Epidermal melanocyte (primary cell): ENCODE results near the gene NUF2.
"Not testable (repeated sequence)": the region's sequence is repeated elsewhere in the genome, so short reads cannot be mapped to it uniquely, and the experiment has no call there.

Experiments
- DNase-seq: peaks from one replicate; pipeline ENCODE4 v3.0.0; 2011; ENCODE audit warnings: low spot score; ENCODE audit not compliant: insufficient read length

The NUF2 gene

GRCh38 chr1:163331116-163331515 lies 9.4 kb downstream of the NUF2 start:
- DNase-seq = no peak

DNA sequence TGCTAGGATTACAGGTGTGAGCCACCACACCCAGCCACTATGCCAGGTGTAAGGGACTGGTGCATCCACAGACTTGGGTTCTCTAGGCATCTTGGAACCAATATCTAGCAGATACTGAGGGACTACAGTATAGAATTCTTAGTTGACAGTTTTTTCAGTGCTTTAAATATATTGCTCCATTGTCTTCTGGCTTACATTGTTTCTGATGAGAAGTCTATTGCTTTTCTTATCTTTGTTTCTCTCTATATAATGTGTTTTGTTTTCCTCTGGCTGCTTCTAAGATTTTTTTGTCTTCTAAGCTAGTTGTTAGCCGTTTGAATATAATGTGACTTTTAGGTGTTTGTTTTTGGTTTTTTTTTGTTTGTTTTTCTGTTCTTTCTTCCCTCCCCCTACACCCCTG lies 13.5 kb downstream of the NUF2 start:
- no peak for DNase-seq

DNA sequence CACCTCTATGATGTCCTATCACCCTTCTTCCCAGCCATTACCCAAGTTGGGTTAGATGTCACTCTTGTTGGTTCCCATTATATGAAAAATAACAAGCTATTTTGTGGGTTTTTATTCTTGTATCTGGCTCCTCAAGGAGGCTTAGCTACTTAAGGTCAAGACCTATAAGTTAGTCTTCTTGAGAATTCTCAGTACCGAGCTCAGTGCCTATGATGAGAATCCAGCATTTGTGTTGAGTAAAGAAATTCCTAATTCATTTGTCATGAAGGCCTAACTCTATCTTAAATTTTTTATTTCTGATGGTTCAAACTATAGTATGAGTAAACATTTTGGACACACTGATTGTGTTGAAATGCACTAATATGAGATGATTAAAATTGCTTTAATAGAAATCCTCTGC lies 15.9 kb downstream of the NUF2 start:
- no peak for DNase-seq

GRCh38 chr1:163346326-163346870 lies 24.6 kb downstream of the NUF2 start:
- no peak for DNase-seq

DNA sequence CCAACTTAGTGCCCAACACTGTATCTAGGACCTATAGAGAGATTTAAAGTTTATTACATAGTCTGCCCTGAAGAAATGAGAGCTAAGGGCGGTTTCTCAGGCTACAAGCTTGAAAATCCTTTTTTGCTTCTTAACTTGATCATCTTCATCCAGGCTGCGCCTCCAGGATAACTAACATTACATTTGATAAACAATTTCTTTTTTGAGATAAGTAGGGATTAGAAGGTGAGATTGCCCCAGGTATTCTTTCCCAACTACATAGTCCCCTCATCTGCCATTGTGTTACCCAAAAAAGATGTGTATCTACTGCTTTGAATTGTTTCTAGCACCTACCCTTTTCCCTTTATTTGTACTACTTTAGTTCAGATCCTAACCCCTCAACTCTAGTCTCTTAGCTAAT lies 25.4 kb downstream of the NUF2 start:
- no peak for DNase-seq

DNA sequence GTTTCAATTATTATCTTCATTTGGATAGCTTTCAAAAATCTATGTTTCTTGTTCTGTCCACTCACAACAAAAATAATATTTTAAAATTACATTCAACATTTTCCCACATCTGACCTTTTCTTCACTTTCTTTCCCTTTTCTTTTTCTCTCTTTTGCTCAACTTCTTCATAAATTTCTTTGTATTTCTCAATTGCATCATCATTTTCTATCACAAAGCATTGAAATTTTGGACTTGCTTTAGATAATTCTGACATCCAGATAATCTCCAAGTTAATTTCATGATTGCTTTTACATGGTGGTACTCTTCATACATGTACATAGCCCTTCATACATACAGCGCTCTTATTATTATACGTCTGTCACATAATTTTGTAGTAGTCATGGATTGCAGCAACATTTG lies 30.2 kb downstream of the NUF2 start:
- DNase-seq = no peak

DNA sequence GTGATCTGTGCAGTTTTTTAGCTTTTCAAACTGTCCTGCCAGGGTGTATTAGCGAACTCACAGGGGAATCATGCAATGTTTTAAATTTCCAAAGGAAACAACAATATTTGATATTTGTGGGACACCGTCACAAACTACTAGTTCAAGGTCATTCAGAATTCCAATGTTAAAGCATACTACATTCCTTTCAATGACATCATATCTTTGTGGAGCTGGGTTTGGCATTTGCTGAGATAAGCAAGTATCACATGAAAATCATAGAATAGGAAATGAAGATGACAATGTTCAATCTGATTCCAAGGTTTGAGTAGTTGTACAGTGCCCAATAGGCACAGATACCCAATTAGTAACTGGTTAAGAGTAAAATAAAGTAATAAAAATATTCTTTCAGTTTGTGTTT lies 35.6 kb downstream of the NUF2 start:
- no peak for DNase-seq

DNA sequence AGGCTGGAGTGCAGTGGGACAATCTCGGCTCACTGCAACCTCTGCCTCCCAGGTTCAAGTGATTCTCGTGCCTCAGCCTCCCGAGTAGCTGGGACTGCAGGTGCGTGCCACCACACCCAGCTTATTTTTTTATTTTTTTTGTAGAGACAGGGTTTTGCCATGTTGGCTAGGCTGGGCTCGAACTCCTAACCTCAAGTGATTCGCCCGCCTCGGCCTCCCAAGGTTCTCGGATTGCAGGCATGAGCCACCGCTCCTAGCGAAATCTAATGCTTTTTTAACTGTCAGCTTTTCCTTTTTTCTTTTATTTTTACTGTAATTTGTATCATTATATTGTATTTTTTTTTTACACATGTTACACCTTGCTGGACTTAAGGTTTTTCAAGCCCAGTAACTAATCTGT lies 36.4 kb downstream of the NUF2 start:
- not testable (repeated sequence) for DNase-seq

DNA sequence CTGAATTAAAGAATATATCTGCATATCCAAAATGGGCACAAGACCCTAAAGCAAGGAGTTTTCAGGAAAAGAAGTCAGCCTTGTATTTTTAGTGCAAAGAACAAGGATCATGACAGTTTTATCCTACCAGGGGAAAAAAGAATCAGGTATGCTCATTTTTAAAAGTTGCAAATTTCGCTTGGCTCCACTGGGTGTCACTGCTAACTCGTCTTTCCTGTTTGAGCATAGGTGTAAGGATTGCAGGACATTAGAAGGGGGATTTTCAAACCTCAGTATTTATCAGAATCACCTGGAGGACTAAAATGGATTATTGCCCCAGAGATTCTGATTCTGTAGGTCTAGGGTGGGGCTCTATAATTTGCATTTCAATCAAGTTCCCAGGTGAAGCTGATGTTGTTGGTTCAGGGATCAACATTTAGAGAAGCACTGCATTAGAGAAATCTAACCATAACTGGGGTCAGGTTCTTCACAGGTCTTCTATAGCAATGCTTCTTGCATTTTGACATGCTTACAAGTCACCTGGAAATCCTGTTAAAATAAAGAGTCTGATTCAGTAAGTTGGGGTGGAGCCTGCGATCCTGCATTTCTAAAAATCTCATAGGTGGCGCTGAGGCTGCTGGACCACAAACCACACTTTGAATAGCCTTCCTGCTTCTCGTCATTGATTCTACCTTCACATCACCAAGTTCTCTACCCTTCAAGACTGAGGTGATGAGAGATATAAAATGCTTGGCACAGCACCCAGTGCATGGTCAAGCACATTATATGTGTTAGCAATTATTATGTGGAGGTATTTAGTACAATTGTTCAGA lies 39.6 kb downstream of the NUF2 start:
- DNase-seq = no peak

GRCh38 chr1:163365186-163365585 lies 43.4 kb downstream of the NUF2 start:
- DNase-seq = no peak

DNA sequence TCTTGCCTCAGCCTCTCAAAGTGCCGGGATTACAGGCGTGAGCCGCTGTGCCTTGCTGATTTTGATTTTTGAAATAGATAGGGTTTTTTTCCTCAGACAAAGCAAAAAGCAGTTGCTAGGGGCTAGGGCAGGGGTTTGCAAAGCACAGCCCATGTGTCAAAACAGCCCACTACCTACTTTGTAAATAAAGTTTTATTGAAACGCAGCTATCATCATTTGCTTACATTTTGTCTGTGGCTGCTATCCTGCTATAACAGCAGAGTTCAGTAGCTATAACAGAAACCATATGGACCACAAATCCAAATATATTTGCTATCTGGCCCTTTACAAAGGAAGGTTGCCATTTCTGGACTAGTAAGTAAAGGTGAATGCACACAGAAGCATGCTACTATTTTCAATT lies 44.8 kb downstream of the NUF2 start:
- no peak for DNase-seq

- no peak for DNase-seq
These were observed 46.0 kb downstream of the NUF2 start for GRCh38 chr1:163367721-163368120.

- no peak for DNase-seq
These were observed 50.8 kb downstream of the NUF2 start for GRCh38 chr1:163372576-163372975.

- no peak for DNase-seq
These were observed 56.8 kb downstream of the NUF2 start for GRCh38 chr1:163378554-163378953.

GRCh38 chr1:163379801-163380200 lies 58.0 kb downstream of the NUF2 start:
- no peak for DNase-seq

- DNase-seq = no peak
These were observed 59.9 kb downstream of the NUF2 start for GRCh38 chr1:163381487-163382184.

DNA sequence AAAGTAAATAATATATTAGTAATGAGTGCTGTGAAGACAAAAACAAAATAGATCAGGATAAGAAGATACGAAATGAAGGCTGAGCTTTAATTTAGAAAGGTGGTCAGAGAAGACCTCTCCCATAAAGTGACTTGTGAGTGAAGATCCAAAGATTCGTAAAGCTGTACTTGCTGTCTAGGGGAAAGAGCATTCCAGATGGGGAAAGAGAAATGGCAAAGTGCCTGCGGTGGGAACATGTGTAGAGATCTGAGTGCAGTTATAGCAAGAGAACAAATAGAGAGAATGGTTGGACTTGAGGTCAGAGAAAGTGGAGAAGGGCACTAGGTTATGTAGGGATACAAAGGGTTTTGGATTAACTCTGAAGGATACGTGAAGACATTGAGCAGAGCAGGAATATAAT lies 60.6 kb downstream of the NUF2 start:
- no peak for DNase-seq

- DNase-seq = no peak
These were observed 65.4 kb downstream of the NUF2 start for GRCh38 chr1:163387146-163387545.

- no peak for DNase-seq
These were observed 67.2 kb downstream of the NUF2 start for GRCh38 chr1:163388970-163389369.

GRCh38 chr1:163395790-163396189 lies 74.0 kb downstream of the NUF2 start:
- DNase-seq = no peak

- DNase-seq = no peak
These were observed 75.9 kb downstream of the NUF2 start for GRCh38 chr1:163397451-163398200.

DNA sequence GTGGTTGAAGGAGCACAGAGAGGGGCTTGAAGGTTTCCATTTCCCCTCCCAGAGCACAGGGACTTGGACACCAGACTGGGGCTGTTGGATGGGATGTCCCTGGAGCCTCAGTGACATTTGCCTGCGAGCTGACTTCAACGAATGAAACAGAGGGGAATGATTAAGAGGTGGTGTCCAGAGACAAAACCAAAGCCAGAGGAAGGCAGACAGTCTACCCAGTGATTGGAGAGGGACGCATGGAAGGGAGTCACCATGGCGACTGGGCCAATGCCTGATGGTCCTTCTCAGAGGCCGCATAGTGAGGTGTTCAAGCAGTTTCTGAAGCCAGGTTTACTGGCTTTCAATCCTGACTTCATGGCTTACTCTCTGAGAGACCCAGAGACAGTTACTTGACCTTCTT lies 77.2 kb downstream of the NUF2 start:
- no peak for DNase-seq
